Mucosa of rectum (tissue), 2 donors: Measurements from ENCODE around the gene ARHGEF37.
"Not testable (repeated sequence)": the region's sequence is repeated elsewhere in the genome, so short reads cannot be mapped to it uniquely, and the experiment has no call there.

Source experiments
- H3K27ac ChIP-seq, 2 donors: one replicate each; pipeline ENCODE4 v1.7.0; 2013; ENCODE audit warnings: inconsistent platforms in 2 of 2, low read depth in 2 of 2, low read length in 2 of 2
- H3K27me3 ChIP-seq, 2 donors: one replicate each; pipeline ENCODE4 v1.7.0; 2013; ENCODE audit warnings: low read length in 2 of 2; ENCODE audit not compliant: control insufficient read depth in 2 of 2, insufficient read depth in 2 of 2
- H3K36me3 ChIP-seq, 2 donors: one replicate each; pipeline ENCODE4 v1.7.0; 2013; ENCODE audit warnings: low read length in 2 of 2; ENCODE audit not compliant: control insufficient read depth in 2 of 2, insufficient read depth in 2 of 2
- H3K4me1 ChIP-seq, 2 donors: one replicate each; pipeline ENCODE4 v1.7.0; 2013; ENCODE audit warnings: low read length in 2 of 2, mild to moderate bottlenecking in 1 of 2; ENCODE audit not compliant: control insufficient read depth in 2 of 2, insufficient read depth in 2 of 2
- H3K4me3 ChIP-seq, 2 donors: one replicate each; pipeline ENCODE4 v1.7.0; 2013; ENCODE audit warnings: low read length in 2 of 2
- H3K9ac ChIP-seq, 2 donors: one replicate each; pipeline ENCODE4 v1.7.0; 2013; ENCODE audit warnings: low read length in 2 of 2, low read depth in 1 of 2, mild to moderate bottlenecking in 1 of 2
- H3K9me3 ChIP-seq, 2 donors: one replicate each; pipeline ENCODE4 v1.7.0; 2013; ENCODE audit warnings: low read length in 2 of 2; ENCODE audit not compliant: control insufficient read depth in 2 of 2
- donor health status: healthy.
- donor health status: Normal muscosa, but diverticular disease.

The ARHGEF37 gene

GRCh38 chr5:149581192-149581861 lies at the start of gene ARHGEF37:
ARHGEF37 (plus strand) TSS chr5:149581498; CDS start chr5:149597770, 16,272 bp downstream.
- Histone ChIP-seq H3K27ac (peak within 1 kb of the TSS; percentile 73 to 90), H3K36me3 (no peaks in the 10 kb centered on the region), H3K9me3 (no peaks in the 10 kb centered on the region), H3K4me1 (peaks cover 24% of the 10 kb centered on the region in 2 donors), H3K27me3 (no peaks in the 10 kb centered on the region), H3K9ac (peak within 1 kb of the TSS; percentile 73 to 83), H3K4me3 (peak within 1 kb of the TSS; percentile 71 to 75)

- H3K36me3 ChIP-seq: peaks cover 0 to 8% of the 10 kb centered on the region in 2 donors
These were observed 48.9 kb upstream of the ARHGEF37 start for GRCh38 chr5:149532413-149532812.

GRCh38 chr5:149535787-149536186 lies 45.5 kb upstream of the ARHGEF37 start:
- H3K27ac ChIP-seq, H3K4me1 ChIP-seq, H3K9ac ChIP-seq, H3K4me3 ChIP-seq, H3K36me3 ChIP-seq, H3K27me3 ChIP-seq, H3K9me3 ChIP-seq: not testable (repeated sequence)

More at GRCh38 chr5:149532413-149532812, 48.9 kb upstream of the ARHGEF37 start:
- Histone ChIP-seq H3K4me1 (peaks cover 4 to 18% of the 10 kb centered on the region in 2 donors), H3K9ac (no peak overlapping the region), H3K9me3 (no peaks in the 10 kb centered on the region), H3K27me3 (no peaks in the 10 kb centered on the region), H3K4me3 (no peak overlapping the region), H3K27ac (no peak overlapping the region)

GRCh38 chr5:149537374-149537975 lies 43.8 kb upstream of the ARHGEF37 start:
- Histone ChIP-seq H3K4me1 (peaks cover 4 to 6% of the 10 kb centered on the region in 2 donors), H3K27me3 (no peaks in the 10 kb centered on the region), H3K27ac (no peak overlapping the region)

GRCh38 chr5:149540089-149540488 lies 41.2 kb upstream of the ARHGEF37 start:
- Histone ChIP-seq H3K4me3 (no peak overlapping the region), H3K4me1 (peaks cover 15 to 18% of the 10 kb centered on the region in 2 donors), H3K9ac (no peak overlapping the region), H3K36me3 (peaks cover 12 to 21% of the 10 kb centered on the region in 2 donors), H3K27ac (no peak overlapping the region), H3K9me3 (no peaks in the 10 kb centered on the region), H3K27me3 (no peaks in the 10 kb centered on the region)

More at GRCh38 chr5:149537374-149537975, 43.8 kb upstream of the ARHGEF37 start:
- Histone ChIP-seq H3K4me3 (no peak overlapping the region), H3K36me3 (peaks cover 2 to 10% of the 10 kb centered on the region in 2 donors), H3K9me3 (no peaks in the 10 kb centered on the region), H3K9ac (no peak overlapping the region)

GRCh38 chr5:149541893-149542292 lies 39.4 kb upstream of the ARHGEF37 start:
- no peak overlapping the region for H3K9ac ChIP-seq
- H3K27ac ChIP-seq: no peak overlapping the region
- H3K4me1 ChIP-seq: peaks cover 20 to 30% of the 10 kb centered on the region in 2 donors
- no peaks in the 10 kb centered on the region for H3K9me3 ChIP-seq
- peaks cover 19 to 21% of the 10 kb centered on the region in 2 donors for H3K36me3 ChIP-seq
- H3K4me3 ChIP-seq: no peak overlapping the region
- H3K27me3 ChIP-seq: no peaks in the 10 kb centered on the region

GRCh38 chr5:149543361-149544027 lies 37.8 kb upstream of the ARHGEF37 start:
- Histone ChIP-seq H3K9ac (no peak overlapping the region), H3K27me3 (no peaks in the 10 kb centered on the region), H3K4me1 (peaks cover 35 to 45% of the 10 kb centered on the region in 2 donors), H3K4me3 (no peak overlapping the region), H3K9me3 (no peaks in the 10 kb centered on the region), H3K27ac (no peak overlapping the region), H3K36me3 (peaks cover 19 to 23% of the 10 kb centered on the region in 2 donors)

- no peaks in the 10 kb centered on the region for H3K27me3 ChIP-seq
- H3K4me1 ChIP-seq: peaks cover 37 to 45% of the 10 kb centered on the region in 2 donors
- H3K9me3 ChIP-seq: no peaks in the 10 kb centered on the region
- H3K9ac ChIP-seq: no peak overlapping the region
- no peak overlapping the region for H3K4me3 ChIP-seq
- no peak overlapping the region for H3K27ac ChIP-seq
- H3K36me3 ChIP-seq: peaks cover 19 to 23% of the 10 kb centered on the region in 2 donors
These were observed 37.3 kb upstream of the ARHGEF37 start for GRCh38 chr5:149544028-149544420.

- Histone ChIP-seq H3K9me3 (no peaks in the 10 kb centered on the region), H3K4me1 (peaks cover 38 to 45% of the 10 kb centered on the region in 2 donors), H3K27ac (no peak overlapping the region), H3K36me3 (peaks cover 21 to 27% of the 10 kb centered on the region in 2 donors), H3K27me3 (no peaks in the 10 kb centered on the region), H3K9ac (no peak overlapping the region), H3K4me3 (no peak overlapping the region)
These were observed 36.0 kb upstream of the ARHGEF37 start for GRCh38 chr5:149545327-149545726.

- Histone ChIP-seq H3K9me3 (no peaks in the 10 kb centered on the region), H3K4me1 (peaks cover 38 to 47% of the 10 kb centered on the region in 2 donors), H3K27me3 (no peaks in the 10 kb centered on the region), H3K27ac (peak overlapping the region; percentile 3 to 43), H3K4me3 (peak overlapping the region in 1 of 2 donors; percentile 14), H3K9ac (peak overlapping the region in 1 of 2 donors; percentile 27), H3K36me3 (peaks cover 20 to 27% of the 10 kb centered on the region in 2 donors)
These were observed 34.3 kb upstream of the ARHGEF37 start for GRCh38 chr5:149546974-149547373.
